Gastrocnemius medialis (tissue), 4 donors: ENCODE measurements around the gene UCP3.

Experiments used
- CTCF ChIP-seq, 5 experiments: fragments of 450-650 bp in 3 of 5; fragments of 200-600 bp in 2 of 5; sonication (generic) in 2 of 5; IDR thresholded peaks in 4 of 5; conservative IDR thresholded peaks in 1 of 5; 1 replicate in 4 of 5; 2 replicates in 1 of 5; pipeline ENCODE4 v1.5.1; 2016 to 2019; ENCODE audit warnings: antibody characterized with exemption in 5 of 5, mild to moderate bottlenecking in 3 of 5, moderate library complexity in 3 of 5
- POLR2A ChIP-seq, 2 donors: fragments of 450-650 bp; IDR thresholded peaks; one replicate each; pipeline ENCODE4 v1.6.1; 2017; ENCODE audit warnings: antibody characterized with exemption in 2 of 2, mild to moderate bottlenecking in 2 of 2, moderate library complexity in 2 of 2

DNA sequence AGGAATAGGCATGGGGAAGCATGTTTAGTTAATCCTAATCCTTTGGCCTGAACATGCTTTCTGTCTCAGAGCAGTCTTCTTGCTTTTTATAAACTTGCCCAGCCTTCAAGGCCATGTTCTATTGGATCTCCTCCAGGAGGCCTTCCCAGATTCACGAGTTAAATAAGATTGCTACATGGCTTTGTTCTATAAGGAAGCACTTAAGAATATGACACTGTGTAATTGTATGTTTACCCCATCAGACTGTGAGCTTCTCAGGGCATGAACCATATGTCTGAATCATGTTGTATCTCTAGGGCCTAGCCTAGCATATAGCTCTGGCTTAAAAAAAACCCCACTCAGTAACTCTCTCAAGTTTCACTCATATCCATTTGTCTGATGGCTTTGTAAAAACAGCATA lies 26.4 kb upstream of the UCP3 start:
- TF ChIP-seq CTCF (IDR thresholded peaks at IDR 0.05 in 4 of 5, conservative IDR thresholded peaks at IDR 0.05 in 1 of 5) (no peak), POLR2A (IDR thresholded peaks at IDR 0.05) (no peak)
